GM21381 (cell line): ENCODE results near the gene SUN5.

Experiments
- ATAC-seq: cut with Tn5 transposase; IDR thresholded peaks from one replicate; pipeline ENCODE4 v1.9.1; 2021; ENCODE audit warnings: mild to moderate bottlenecking, moderate library complexity; ENCODE audit not compliant: unreplicated experiment

SUN5 gene

DNA sequence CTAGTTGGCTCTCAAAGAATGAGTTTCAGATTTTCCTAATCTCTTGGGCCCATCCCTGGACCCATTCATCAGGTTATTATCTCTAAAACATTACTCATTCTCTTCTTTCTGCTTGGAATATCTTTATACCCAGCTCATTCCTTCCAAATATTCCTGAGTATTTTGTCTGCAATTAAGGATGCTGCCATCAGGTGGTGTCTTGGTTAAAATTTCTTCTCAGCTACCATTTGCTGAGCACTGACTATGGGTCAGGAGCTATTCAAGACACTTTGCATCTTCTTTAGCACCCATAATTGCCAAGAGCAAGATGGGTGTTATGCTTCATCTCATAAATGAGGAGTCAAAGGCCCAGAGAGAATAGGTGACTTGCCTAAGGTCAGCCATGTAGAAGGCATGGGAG is 8.4 kb downstream of the SUN5 start:
- ATAC-seq = no peak

DNA sequence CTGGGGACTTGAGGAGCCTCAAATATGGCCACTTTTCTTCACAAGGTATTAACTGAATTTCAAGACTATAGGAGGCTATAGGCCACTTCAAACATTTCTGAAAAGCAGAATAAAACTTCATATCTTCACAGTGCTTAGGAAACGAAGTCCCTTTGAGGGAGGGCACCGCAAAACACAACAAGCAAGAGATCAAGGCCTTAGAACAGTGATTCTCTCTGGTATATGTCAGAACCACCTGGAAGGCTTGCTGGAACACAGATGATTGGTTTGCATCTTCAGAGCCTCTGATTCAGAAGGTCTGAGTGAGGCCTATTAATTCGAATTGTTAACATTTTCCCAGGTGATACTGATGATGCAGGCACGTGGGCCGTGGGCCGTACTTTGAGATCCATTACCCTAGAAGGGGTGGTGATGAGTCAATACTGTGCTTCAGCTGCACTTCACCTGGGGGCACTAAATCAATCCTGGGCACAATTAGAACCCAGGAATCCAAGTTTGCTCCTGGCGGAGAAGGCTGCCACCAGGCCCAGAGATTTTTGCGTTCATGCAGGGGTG is 10.7 kb downstream of the SUN5 start:
- no peak for ATAC-seq

DNA sequence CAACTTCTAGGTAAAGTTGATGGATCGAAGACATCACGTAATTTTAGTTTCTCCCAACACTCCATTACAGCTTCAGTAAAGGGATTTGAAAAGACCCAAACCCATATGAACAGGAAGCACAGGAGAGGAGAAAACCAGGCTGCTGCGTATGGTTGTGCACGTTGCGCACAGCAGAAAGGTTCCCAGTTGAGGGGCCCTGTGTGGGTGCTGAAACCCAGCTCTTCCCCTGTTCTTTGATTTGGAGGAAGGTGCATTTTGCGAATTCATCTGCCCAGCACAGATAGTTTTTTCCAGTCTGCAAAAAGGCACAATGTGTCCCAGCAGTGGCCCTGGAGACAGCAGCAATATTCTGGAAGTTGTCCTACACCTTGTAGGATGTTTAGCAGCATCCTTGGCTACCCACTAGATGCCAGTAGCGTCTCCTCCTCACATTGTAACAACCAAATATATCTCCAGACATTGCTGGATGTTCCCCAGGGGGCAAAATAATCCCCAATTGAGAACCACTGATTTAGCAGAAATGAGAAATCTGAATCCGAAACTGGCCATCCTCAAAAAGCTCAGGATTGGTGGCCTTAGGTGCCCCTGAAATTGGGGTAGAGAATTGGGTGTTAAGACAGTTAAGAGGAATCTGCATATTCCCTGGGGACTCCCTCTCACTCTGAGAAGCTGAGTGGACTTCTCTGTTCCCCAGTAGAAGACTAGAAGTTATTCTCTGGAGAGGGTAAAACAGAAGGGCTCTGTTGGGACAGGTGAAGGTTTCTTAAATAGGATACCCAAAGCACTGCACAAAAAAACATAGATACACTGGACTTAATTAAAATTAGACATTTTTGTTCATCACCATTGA is 12.2 kb downstream of the SUN5 start:
- no peak for ATAC-seq

DNA sequence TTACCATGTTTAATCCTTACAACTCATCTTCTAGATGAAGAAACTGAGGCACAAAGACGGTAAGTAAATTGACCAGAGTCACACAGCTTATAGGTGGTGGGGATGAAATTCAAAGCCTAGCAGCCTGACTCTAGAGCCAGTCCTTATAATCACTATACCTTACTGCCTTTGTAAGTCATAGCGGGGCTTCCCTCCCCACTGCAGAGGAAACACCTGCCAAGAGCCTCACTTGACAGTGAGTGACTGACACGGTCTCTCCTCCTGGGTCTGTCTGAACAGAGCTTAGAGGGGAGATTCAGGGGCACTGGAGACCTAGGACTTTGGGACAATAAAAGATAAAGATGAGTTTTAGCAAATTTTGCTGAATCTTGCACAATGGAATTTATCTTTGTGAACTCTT is 12.8 kb downstream of the SUN5 start:
- ATAC-seq = no peak

DNA sequence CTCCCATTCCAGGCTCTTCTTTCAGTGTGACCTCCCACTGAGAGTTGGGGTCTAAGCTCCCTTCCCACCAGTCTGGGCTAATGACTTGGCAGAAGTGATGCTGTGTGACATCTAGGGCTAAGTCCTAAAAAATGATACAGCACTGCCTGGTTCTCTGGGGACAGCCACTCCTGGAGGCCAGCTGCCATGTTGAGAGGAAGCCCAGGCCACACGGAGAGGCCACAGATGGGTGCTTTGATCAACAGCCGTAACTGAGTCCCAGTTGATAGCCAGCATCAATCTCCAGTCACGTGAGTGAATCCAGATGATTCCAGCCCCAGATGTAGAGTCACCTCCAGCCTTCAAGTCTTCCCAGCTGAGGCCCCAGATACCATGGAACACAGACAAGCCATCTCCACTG is 13.8 kb downstream of the SUN5 start:
- no peak for ATAC-seq

DNA sequence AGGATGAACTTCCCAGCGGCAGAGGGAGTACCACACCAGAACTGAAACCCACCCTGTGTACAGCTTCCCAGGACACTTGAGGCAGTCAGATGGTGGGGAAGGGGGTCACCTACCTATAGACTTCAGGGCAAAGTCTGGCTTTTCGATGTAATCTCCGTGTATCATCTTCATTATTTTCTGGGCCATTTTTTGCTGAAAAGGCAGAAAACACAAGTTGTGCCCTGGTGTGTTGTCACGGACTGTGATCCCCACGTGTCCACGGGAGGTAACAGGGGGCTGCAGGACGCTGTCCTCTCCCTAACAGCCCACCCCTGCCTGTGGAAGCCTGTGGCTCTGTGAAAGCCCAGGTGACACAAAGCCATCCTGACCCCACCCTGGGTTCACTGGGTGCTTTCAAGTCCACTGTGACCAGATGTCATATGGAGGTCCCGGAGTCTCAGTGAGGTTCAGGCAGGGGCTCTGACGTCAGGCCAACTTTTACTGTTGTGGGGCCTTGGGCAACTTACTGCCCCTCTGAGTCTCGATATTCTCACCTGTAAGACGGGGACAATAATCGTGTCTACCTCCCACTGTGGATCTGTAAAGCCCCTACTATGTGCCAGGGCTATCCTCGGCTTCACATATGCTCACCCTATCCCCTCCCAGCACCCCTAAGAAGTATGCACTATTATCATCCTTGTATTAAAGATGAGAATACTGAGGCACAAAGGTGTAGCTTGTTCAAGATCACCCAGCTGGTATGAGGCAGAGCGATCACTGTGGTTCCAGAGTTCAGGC is 14.5 kb downstream of the SUN5 start:
- no peak for ATAC-seq

DNA sequence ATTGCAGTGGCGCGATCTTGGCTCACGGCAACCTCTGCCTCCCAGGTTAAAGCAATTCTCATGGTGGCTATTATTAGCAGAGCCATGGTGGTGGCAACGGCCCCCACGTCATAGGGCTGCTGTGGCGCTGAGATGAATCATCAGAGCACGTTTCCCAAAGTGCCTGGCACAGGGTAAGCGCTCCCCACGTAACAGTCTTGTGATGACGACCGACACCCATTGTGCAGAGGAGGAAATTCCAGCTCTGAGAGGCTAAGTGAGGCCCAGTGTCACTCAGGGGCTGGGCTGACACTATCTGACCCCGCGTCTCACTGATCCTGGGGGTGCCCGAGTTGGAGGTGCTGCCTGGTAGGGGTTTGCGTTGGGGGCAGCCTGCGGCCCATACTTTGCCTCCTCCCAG is 16.2 kb downstream of the SUN5 start:
- no peak for ATAC-seq

DNA sequence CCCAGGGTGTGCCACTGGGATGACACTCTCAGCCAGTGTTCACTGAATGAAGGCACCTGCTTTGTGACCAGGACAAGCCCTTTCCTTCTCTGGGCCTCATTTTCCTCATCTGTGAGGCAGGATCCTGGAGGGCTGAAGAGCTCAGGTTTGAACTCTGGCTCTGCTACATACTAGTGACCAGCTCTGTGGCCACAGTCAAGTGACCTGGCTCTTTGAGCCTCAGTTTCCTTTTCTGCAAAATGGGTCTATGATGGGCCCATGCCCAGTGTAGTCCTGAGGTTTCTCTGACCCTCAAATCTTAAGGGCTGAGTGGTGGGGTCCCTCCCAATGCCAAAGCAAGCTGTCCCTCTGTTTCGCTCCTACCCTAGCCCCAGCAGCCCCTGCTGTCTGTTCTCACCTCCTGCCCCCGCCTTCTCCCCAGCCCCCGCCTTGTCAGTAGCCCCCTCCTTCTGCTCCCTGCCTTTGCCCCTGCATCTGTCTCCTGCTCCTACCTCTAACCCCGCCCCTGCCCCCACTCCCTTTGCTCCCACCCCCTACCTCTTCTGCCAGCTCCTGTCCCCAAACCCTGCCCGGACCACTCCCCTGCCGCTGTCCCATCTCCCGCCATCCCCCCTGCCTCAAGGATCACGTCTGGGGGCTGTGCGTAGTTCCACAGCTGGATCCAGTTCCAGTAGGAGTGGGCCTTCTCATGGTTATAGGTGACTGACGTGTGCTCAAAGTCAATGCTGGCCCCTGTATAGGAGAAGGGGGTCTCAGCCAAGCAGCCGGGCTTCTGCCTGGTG is 17.0 kb downstream of the SUN5 start:
- no peak for ATAC-seq

DNA sequence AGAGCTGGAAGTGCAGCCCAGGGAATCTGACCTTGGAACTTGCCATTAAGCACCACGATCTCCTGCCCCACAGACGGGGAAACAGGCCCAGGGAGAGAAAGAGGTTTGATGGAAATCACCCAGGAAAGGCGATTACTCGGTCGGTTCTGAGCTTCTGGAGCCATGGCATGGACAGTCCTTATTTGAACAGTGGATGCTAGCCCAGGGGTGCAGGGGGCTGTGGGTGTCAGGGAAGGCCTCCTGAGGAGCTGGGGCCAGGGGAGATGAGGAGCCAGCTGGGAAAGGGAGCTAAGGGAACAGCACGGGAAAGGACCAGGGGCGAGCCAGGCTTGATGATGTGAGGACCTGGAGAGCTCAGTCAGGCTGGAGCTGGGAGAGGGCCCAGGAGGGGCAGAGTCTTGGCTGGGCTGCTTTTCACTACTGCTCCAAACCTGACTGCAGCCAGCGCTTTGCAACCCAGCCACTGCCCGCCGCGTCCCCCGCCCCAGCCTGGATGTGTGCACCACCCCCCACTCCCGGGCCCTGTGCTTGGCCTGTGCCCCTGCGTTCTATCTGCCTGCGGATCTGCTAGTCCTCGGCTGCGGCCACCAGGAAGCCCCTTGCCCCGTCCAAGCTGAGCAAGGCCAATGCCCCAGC is 17.8 kb downstream of the SUN5 start:
- no peak for ATAC-seq

DNA sequence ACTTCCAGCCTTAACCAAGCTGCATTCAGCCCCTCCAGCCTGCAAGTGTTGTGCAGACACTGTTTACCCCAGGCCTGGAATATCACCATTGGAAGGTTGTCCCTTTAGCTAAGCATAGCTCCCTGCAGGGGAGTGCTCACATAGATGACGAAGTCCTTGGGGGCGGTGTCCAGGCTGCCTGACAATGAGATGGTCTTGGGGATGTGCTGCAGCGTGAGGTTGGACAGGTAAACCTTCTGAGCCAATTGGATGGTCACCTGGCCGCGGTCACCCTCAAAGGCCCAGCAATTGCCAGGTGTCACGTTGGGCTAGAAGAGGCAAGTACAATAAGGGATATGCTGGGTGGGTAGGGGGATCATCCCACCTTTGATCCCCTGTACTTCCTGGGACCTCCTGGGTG is 18.6 kb downstream of the SUN5 start:
- no peak for ATAC-seq

DNA sequence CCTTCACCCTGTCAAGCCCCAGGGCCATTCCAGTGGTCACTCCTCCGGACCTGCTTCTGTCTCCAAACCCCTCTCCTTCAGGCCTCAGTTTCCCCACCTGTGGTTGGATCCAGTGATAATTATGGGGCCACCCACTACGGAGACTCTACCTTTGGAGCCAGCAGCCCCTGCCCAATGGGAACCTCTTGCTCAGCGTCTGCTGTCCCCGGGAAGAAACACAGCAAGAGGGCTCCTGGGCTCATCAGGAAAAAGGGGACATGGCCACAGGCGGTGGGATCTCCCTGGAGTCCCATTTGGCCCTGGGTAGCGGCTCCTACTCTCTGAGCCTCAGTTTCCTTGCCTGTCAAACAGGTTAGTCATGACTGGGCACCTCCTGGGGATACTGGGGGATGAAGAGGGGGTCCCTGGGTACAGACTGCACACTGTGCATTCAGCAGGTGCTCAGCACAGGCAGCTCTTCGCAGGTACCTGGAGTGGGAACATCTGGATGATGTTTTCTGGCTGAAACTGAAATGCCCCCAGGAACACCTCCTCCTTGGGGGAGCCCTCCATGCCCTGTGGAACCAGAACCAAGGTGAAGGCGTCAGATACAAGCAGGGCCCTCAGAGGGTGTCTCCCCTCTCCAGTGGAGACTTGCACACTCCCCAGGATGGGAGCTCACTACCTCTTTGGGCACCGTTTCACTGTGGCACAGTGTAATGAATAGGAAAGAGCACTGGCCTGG is 19.4 kb downstream of the SUN5 start:
- no peak for ATAC-seq

DNA sequence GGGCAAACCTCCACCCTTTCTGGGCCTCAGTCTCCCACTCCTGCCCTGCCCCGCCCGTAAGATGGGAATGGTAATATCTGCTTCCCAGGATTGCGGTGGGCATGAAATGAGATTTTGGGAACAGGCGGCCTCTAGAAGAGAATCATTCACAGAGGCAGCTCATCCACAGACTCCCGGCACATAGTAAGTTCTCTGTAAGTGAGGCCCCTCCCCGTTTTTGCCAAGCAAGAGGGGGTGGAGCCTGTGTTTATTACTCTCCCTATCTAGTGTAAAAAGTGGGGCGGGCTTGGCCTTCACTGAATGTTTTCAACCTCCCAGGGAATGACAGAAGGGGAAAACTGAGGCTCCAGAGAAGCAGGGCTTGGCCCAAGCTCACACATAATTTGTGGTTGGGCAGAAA is 20.0 kb downstream of the SUN5 start:
- no peak for ATAC-seq

DNA sequence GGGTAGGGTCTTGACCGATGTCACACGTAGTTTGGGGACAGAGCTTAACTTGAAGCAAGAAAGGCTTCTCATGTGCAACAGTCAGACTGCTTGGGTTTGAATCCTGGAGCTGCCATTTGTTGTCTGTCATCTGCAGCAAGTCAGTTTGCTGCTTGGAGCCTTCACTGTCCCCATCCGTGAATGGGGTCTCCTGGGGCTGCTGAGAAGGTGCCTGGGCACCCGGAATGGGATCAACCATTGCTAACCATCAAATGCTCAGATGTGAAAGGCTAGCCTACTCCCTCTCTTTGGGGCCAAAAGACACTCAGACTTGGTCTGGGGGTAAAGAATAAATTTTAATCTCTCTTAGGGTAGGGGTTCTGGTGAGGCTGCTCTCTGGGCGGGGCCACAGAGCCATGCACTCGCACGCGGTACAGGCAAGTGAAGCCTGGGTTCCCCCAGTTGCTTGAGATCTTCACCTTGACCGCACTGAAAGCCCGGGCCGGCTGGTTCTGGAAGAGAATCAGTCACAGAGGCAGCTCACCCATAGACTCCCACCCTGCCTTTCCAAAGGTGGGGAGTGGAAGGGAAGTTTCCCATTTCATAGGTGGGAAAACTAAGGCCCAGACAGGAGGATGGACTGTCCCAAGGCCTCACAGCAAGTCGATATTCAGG is 20.6 kb downstream of the SUN5 start:
- ATAC-seq = no peak

DNA sequence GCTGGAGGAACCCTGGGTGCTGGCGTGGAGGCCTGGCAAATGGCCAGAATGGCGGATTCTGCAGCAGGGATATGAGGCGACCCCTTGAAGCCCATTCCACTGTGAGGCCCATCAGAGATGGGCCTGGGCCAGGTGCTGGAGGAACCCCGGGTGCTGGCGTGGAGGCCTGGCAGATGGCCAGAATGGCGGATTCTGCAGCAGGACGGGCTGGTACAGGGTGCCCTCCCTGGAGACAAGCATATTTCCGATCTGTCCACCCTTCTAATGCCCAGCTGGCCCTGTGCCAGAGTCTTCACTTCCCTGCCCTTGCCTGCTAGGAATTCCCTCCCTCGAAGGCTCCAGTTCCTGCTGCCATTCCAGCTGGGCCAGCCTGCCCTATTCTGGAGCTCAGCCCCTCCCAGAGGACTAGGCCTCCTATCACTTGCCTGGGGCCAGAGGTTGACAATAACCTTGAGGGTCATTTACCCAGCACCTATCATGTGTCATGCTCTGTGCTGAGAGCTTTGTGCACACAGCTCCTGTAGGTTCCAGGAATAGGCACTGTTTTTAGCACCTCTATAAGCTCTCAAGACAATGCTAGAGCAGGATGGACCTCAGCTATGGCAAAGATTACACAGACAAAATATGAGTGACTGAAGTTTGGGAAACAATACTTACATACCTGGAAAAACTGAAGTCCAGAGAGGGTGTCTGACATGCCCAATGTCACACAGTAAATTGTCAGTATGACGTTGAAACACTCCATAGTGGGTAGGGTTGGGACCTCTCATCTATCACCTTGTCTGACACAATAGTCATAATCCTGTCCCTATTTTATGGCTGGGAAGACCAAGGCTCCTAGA is 21.4 kb downstream of the SUN5 start:
- no peak for ATAC-seq

DNA sequence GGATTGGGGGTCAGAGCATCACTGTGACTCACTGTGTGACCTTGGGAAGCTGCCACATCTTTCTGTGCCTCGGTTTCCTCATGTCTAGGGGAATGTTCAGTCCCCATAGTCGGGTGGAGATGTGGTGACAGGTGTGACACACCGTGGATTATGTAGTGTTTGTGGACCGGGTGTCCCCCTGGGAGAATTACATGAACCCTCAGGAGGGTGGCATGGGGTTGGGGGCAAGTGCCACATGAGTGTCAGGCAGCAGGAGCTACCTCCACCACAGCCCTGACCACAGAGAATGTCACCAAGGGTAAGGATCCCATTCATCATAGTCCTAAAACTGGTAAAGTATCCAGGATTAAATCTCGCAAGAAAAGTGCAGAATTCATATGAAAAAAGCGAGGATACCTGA is 23.2 kb downstream of the SUN5 start:
- ATAC-seq = no peak

DNA sequence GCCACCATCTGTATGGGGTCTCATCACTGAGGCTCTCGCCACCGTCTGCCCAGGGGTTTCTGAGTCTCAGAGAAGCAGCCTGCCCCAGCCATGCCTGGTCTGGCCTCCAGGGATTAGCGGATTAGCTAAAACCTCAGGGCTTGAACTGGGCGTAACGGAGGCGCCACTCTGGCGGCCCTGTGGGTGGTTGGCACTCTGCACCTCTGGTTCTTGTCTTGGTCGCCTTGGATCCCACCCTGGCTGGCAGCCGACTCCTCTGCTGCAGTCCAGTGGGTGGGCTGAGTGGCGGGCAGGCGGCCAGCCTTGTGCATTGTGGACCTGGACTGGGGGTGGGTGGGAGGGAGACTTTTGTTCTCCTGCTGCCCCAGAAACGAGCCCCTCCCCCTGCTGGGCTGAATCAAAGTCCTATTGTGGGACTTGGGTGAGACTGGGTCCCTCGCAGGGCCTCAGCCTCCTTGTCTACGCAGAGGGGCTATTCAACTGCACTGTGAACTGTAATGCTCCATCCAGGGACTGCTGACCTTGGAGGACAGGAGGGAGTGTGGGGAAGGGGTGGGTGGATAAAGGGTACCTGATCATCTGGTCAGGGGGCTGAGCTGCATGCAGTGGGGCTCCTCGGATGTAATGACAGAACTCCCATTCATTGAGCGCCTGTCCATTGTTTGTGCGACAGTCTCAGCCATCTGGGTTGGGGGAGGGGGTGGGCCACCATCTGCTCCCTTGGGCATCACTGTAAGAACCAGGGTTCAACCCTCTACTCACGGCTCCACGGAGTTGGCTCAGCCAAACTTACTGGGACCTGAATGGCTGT is 23.9 kb downstream of the SUN5 start:
- ATAC-seq = no peak

DNA sequence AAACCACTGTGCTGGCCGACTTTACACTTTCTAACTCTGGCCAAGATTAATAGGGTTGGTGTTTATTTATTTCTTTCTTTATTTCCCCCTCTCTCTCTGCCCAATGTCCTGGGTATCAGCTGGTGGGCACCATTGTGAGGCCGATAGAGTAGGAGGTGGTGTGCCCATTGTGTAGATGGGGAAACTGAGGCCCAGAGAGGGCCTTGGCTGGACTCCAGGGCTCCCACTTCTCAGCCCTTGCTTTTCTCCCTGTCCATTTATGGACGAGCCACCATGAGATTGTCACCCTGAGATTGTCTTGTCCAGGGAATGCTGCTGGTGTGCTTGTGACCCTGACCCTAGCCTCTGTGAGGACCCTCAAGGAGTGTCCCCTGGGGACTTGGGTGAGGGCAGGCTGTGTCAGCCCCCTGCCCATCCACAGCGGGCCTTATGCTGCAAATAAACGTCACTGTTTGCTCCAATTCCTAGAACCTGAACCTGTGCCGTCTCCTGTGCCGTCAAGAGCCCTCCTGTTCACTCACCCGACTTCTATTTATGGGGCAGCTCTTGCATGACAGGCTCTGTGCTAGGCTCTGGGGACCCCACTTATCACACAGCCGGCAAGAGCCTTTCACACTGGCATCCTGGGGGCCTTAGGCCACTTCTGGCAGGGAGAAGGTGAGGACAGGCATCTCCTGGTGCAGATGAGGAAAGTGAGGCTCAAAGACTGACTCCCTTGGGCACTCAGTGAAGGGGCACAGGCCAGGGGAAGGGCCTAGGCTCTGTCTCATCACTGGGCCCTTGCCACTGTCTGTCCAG is 24.8 kb downstream of the SUN5 start:
- ATAC-seq = no peak
